Mononuclear cell (primary cell): Measurements from ENCODE around the gene CLEC16A. TPM values are rescaled to one million over a fixed set of nuclear protein-coding genes. Genes with fewer than 3 reads are reported as not detected.

ENCODE experiments used
- H3K27me3 ChIP-seq: 2 replicates; pipeline ENCODE4 v1.6.0; 2011; ENCODE audit warnings: low read length, control low read depth; ENCODE audit not compliant: insufficient read depth
- H3K4me1 ChIP-seq: 2 replicates; pipeline ENCODE4 v1.5.1; 2011; ENCODE audit warnings: mild to moderate bottlenecking, low read length, control low read depth; ENCODE audit not compliant: insufficient read depth
- H3K4me3 ChIP-seq: 2 replicates; pipeline ENCODE4 v1.5.1; 2011; ENCODE audit warnings: mild to moderate bottlenecking, low read length, moderate library complexity
- H3K9me3 ChIP-seq: 2 replicates; pipeline ENCODE4 v1.5.1; 2011; ENCODE audit warnings: low read depth, mild to moderate bottlenecking, control low read depth, low read length
- total RNA-seq: library from RNA; depleted of rRNA; stranded (reverse); fragments of >200 nt; gene quantifications from one replicate; pipeline ENCODE4 v1.2.3, GENCODE V29; 2012

The CLEC16A gene
- total RNA-seq, 1 donor: 26.9 TPM

- no peaks in the 10 kb centered on the region for H3K9me3 ChIP-seq
- H3K4me1 ChIP-seq: no peaks in the 10 kb centered on the region
- no peaks in the 10 kb centered on the region for H3K27me3 ChIP-seq
- no peak overlapping the region for H3K4me3 ChIP-seq
Observed at GRCh38 chr16:11160676-11161115, 216.3 kb downstream of the CLEC16A start.

DNA sequence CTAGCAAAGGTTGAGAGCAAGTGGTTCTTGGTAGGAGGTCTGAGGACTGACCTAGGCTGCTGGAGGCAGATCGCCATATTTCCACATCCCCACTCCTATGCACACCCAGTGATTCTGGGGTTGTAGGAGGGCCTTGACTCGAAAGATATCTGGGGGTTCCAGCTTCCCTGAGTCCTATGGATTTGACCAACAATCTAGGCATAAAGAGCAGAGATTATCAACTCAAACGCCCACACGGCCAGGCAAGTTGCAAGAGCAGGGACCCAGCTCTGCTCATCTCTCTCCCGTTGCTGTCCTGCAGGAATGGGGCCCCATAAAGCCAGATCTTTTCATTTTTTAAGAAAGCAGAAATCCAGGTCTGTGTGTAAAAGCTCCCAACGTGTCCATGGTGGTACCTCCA is 217.1 kb downstream of the CLEC16A start:
- Histone ChIP-seq H3K4me1 (no peaks in the 10 kb centered on the region), H3K27me3 (no peaks in the 10 kb centered on the region), H3K9me3 (no peaks in the 10 kb centered on the region), H3K4me3 (no peak overlapping the region)

DNA sequence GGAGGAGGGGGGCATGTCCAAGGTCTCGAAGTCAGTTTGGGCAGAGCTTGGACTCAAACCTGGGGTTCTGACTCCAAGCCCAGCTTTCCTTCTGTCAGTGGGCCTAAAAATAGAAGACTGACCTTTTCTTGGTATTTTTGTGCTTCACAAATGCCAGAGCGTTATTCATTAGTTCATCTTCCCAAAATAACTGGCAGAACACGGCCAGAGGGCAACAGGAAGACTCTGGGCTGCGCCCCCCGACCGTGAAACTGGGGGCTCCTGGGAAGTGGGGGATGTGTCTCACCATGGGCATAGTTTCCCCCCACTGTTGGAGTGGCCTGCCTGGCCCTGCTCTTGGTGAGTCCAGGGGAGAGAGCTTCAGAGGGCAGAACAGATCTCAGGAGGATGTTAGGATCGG is 217.6 kb downstream of the CLEC16A start:
- H3K4me3 ChIP-seq: no peak overlapping the region
- H3K9me3 ChIP-seq: no peaks in the 10 kb centered on the region
- H3K4me1 ChIP-seq: no peaks in the 10 kb centered on the region
- no peaks in the 10 kb centered on the region for H3K27me3 ChIP-seq

GRCh38 chr16:11162586-11163268 is 218.4 kb downstream of the CLEC16A start:
- Histone ChIP-seq H3K27me3 (no peaks in the 10 kb centered on the region), H3K4me3 (no peak overlapping the region), H3K4me1 (no peaks in the 10 kb centered on the region), H3K9me3 (no peaks in the 10 kb centered on the region)

DNA sequence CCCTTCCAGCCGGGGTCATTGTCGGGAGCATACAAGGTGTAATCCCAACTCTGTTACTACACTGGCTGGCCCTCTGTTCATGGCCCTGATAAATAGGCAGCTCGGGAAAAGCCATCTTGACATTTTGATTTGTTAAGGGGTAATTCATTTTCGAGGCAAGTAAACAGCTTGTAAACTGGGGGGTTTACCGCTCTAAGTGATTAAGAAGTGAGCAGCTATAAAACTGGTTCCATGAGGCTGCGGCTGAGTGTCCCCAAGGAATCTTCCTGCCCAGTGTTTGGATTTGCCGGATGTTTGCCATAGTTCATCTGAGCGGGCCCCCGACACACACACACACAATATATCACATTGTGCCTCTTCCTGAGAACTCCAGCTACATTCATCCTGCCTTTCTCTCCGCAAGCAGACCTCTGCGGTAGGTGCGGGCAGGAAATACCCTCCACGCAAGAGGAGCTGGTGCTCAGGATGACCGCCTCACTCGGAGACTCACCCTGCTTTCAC is 219.4 kb downstream of the CLEC16A start:
- no peaks in the 10 kb centered on the region for H3K27me3 ChIP-seq
- H3K4me3 ChIP-seq: no peak overlapping the region

GRCh38 chr16:11164482-11165270 is 220.3 kb downstream of the CLEC16A start:
- Histone ChIP-seq H3K4me3 (no peak overlapping the region), H3K9me3 (no peaks in the 10 kb centered on the region), H3K27me3 (no peaks in the 10 kb centered on the region), H3K4me1 (no peaks in the 10 kb centered on the region)

More for the DNA sequence above, 219.4 kb downstream of the CLEC16A start:
- H3K4me1 ChIP-seq: no peaks in the 10 kb centered on the region
- no peaks in the 10 kb centered on the region for H3K9me3 ChIP-seq

- Histone ChIP-seq H3K4me1 (no peaks in the 10 kb centered on the region), H3K9me3 (no peaks in the 10 kb centered on the region), H3K27me3 (no peaks in the 10 kb centered on the region), H3K4me3 (no peak overlapping the region)
Observed at GRCh38 chr16:11165349-11165748, 221.0 kb downstream of the CLEC16A start.

- Histone ChIP-seq H3K27me3 (no peaks in the 10 kb centered on the region), H3K4me3 (no peak overlapping the region), H3K9me3 (no peaks in the 10 kb centered on the region), H3K4me1 (no peaks in the 10 kb centered on the region)
Observed at GRCh38 chr16:11165894-11166665, 221.7 kb downstream of the CLEC16A start.

GRCh38 chr16:11167581-11167980 is 223.2 kb downstream of the CLEC16A start:
- H3K27me3 ChIP-seq: no peaks in the 10 kb centered on the region
- no peak overlapping the region for H3K4me3 ChIP-seq
- H3K4me1 ChIP-seq: no peaks in the 10 kb centered on the region
- H3K9me3 ChIP-seq: no peaks in the 10 kb centered on the region

DNA sequence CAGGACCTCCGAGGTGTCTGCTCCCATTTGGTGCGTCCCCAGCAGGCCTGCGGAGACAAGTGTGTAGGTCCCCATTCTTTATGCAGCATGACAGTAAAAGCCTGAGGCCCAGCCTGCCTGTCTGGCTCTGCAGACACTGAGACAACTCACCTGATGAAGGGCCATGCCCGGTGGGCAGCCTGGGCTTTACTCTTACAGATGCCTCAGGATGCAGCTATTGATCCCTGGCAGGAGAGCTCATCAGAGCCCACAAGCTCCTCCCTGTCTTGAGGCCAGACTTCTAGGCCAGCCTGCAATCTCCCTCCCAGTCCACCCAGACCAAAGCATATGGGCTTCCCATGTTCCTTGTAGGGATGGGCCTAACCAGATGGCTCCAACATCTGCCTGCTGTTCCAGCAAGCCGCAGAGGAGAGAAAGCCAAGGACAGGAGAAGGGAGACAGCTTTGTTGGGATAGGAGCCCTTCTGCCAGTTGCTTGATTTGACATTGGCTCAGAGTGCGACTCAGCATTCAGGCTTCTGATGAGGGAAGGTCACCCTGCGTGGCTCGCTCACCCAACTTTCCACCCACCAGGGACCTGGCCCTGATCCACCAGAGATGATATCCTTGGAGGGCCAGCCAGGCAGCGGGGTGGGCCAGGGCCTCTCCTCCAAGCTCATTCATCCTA is 224.2 kb downstream of the CLEC16A start:
- H3K9me3 ChIP-seq: no peaks in the 10 kb centered on the region
- no peak overlapping the region for H3K4me3 ChIP-seq
- no peaks in the 10 kb centered on the region for H3K27me3 ChIP-seq
- no peaks in the 10 kb centered on the region for H3K4me1 ChIP-seq

- no peaks in the 10 kb centered on the region for H3K9me3 ChIP-seq
- no peaks in the 10 kb centered on the region for H3K27me3 ChIP-seq
- H3K4me3 ChIP-seq: no peak overlapping the region
- H3K4me1 ChIP-seq: no peaks in the 10 kb centered on the region
Observed at GRCh38 chr16:11169641-11170040, 225.3 kb downstream of the CLEC16A start.

DNA sequence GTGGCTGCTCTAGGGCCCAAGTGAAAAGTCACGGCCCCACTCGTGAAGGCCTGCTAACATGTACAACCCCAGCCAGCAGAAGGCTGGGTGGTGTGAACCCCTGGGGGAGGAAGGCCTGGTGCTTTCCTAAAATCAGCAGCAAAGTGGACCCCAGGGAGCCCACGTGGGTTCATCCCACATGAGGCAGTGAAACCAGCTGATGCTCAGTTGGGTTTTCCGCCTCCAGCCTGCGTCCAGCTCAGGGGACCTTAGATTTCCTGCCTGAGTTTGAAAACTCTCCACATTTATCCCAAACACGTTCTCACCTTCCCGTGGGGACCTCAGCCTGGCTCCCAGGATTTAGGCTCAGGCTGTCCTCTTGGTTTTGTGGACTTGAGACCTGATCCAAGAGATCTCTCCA is 225.8 kb downstream of the CLEC16A start:
- no peaks in the 10 kb centered on the region for H3K9me3 ChIP-seq

GRCh38 chr16:11170696-11171447 is 226.5 kb downstream of the CLEC16A start:
- H3K9me3 ChIP-seq: no peaks in the 10 kb centered on the region
- H3K4me1 ChIP-seq: no peaks in the 10 kb centered on the region
- no peaks in the 10 kb centered on the region for H3K27me3 ChIP-seq
- H3K4me3 ChIP-seq: no peak overlapping the region

More for the DNA sequence above, 225.8 kb downstream of the CLEC16A start:
- H3K4me3 ChIP-seq: no peak overlapping the region
- H3K27me3 ChIP-seq: no peaks in the 10 kb centered on the region
- no peaks in the 10 kb centered on the region for H3K4me1 ChIP-seq

GRCh38 chr16:11171448-11171709 is 227.0 kb downstream of the CLEC16A start:
- H3K4me3 ChIP-seq: no peak overlapping the region
- H3K27me3 ChIP-seq: no peaks in the 10 kb centered on the region
- H3K4me1 ChIP-seq: no peaks in the 10 kb centered on the region
- H3K9me3 ChIP-seq: no peaks in the 10 kb centered on the region
